ENCODE data around the gene ATG4B. TPM values are rescaled to one million over a fixed set of nuclear protein-coding genes. Genes with fewer than 3 reads are reported as not detected.

The ATG4B gene
- total and polyA plus RNA-seq, 2 of the 8 experiments (the other 6 are each of a cell fraction or from before 2014, with no cell fraction given): 103 to 155 TPM

DNA sequence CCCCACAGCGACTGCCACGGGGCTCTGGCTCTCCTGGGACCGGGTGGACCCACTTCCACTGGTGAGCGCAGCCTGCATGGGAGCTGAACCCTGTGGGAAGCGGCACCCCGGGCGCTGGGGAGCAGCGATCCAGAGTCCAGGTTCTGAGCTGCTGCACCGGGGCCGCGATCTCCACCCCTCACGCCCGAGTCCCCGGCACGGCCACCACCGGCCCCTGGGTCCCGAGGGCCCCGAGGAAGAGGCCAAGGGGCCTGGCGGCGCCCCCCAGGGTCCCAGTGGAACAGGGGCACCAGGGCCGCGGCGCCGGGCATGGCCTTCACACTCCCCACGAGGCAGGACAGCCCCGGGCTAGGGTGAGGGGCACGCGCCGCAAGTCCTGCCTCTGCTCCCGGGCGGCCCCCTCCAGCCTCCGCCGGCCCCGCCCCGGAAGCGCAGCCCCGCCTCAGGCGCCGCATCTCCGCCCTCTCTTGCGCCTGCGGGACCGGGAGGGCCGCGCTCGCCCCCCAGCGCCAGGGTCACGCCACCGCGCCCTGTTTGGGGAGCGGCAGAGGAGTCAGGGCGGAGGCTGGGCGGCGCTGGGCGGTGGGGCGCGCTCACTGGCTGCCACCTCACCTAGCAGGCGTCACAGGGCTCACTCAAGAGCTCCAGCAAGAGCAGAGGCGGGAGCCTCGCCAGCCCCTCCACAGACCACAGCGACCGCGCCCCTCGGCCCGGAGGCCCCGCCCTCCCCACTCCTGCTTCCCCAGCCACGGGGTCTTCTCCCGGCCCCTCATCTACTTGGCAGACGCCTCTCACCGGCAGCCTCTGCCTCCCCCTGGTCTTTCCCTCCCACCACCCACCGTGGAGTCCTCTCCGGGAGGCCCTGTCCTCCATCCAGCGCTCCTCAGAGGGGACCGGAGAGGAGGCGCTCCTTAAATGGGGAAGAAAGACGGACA is 27.4 kb upstream of the ATG4B start (continued):
- TF ChIP-seq, protein P1, sequence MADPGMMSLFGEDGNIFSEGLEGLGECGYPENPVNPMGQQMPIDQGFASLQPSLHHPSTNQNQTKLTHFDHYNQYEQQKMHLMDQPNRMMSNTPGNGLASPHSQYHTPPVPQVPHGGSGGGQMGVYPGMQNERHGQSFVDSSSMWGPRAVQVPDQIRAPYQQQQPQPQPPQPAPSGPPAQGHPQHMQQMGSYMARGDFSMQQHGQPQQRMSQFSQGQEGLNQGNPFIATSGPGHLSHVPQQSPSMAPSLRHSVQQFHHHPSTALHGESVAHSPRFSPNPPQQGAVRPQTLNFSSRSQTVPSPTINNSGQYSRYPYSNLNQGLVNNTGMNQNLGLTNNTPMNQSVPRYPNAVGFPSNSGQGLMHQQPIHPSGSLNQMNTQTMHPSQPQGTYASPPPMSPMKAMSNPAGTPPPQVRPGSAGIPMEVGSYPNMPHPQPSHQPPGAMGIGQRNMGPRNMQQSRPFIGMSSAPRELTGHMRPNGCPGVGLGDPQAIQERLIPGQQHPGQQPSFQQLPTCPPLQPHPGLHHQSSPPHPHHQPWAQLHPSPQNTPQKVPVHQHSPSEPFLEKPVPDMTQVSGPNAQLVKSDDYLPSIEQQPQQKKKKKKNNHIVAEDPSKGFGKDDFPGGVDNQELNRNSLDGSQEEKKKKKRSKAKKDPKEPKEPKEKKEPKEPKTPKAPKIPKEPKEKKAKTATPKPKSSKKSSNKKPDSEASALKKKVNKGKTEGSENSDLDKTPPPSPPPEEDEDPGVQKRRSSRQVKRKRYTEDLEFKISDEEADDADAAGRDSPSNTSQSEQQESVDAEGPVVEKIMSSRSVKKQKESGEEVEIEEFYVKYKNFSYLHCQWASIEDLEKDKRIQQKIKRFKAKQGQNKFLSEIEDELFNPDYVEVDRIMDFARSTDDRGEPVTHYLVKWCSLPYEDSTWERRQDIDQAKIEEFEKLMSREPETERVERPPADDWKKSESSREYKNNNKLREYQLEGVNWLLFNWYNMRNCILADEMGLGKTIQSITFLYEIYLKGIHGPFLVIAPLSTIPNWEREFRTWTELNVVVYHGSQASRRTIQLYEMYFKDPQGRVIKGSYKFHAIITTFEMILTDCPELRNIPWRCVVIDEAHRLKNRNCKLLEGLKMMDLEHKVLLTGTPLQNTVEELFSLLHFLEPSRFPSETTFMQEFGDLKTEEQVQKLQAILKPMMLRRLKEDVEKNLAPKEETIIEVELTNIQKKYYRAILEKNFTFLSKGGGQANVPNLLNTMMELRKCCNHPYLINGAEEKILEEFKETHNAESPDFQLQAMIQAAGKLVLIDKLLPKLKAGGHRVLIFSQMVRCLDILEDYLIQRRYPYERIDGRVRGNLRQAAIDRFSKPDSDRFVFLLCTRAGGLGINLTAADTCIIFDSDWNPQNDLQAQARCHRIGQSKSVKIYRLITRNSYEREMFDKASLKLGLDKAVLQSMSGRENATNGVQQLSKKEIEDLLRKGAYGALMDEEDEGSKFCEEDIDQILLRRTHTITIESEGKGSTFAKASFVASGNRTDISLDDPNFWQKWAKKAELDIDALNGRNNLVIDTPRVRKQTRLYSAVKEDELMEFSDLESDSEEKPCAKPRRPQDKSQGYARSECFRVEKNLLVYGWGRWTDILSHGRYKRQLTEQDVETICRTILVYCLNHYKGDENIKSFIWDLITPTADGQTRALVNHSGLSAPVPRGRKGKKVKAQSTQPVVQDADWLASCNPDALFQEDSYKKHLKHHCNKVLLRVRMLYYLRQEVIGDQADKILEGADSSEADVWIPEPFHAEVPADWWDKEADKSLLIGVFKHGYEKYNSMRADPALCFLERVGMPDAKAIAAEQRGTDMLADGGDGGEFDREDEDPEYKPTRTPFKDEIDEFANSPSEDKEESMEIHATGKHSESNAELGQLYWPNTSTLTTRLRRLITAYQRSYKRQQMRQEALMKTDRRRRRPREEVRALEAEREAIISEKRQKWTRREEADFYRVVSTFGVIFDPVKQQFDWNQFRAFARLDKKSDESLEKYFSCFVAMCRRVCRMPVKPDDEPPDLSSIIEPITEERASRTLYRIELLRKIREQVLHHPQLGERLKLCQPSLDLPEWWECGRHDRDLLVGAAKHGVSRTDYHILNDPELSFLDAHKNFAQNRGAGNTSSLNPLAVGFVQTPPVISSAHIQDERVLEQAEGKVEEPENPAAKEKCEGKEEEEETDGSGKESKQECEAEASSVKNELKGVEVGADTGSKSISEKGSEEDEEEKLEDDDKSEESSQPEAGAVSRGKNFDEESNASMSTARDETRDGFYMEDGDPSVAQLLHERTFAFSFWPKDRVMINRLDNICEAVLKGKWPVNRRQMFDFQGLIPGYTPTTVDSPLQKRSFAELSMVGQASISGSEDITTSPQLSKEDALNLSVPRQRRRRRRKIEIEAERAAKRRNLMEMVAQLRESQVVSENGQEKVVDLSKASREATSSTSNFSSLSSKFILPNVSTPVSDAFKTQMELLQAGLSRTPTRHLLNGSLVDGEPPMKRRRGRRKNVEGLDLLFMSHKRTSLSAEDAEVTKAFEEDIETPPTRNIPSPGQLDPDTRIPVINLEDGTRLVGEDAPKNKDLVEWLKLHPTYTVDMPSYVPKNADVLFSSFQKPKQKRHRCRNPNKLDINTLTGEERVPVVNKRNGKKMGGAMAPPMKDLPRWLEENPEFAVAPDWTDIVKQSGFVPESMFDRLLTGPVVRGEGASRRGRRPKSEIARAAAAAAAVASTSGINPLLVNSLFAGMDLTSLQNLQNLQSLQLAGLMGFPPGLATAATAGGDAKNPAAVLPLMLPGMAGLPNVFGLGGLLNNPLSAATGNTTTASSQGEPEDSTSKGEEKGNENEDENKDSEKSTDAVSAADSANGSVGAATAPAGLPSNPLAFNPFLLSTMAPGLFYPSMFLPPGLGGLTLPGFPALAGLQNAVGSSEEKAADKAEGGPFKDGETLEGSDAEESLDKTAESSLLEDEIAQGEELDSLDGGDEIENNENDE (IDR thresholded peaks at IDR 0.05; ENCODE audit: insufficient replicate concordance, low read length): no peak
- TF ChIP-seq PHF8 (conservative IDR thresholded peaks at IDR 0.05; ENCODE audit: low read depth, low read length) (peak; percentile 72), SIN3A (conservative IDR thresholded peaks at IDR 0.05 in 1 of 2, IDR thresholded peaks at IDR 0.05 in 1 of 2; ENCODE audit: low read depth in 1 of 2, low read length in 2 of 2) (no peak), CEBPB (IDR thresholded peaks at IDR 0.05; ENCODE audit: low read depth, low read length) (no peak), SP4 (IDR thresholded peaks at IDR 0.05; ENCODE audit: low read length) (no peak), SIX5 (IDR thresholded peaks at IDR 0.05; ENCODE audit: low read depth, low read length) (no peak), BRCA1 (IDR thresholded peaks at IDR 0.05; ENCODE audit: low read depth, low read length) (no peak)
- TF ChIP-seq, protein P2, sequence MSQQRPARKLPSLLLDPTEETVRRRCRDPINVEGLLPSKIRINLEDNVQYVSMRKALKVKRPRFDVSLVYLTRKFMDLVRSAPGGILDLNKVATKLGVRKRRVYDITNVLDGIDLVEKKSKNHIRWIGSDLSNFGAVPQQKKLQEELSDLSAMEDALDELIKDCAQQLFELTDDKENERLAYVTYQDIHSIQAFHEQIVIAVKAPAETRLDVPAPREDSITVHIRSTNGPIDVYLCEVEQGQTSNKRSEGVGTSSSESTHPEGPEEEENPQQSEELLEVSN (IDR thresholded peaks at IDR 0.05): no peak
- TF ChIP-seq, protein P3, sequence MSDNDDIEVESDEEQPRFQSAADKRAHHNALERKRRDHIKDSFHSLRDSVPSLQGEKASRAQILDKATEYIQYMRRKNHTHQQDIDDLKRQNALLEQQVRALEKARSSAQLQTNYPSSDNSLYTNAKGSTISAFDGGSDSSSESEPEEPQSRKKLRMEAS (IDR thresholded peaks at IDR 0.05): peak; percentile 81

Data from H1 (cell line).